HG02938 (cell line): Measurements from ENCODE around the gene GALNT15.
A peak's percentile ranks its signal among the peaks of the same experiment; 100 is the strongest.

Source experiments
- ATAC-seq: cut with Tn5 transposase; IDR thresholded peaks from one replicate; pipeline ENCODE4 v1.9.1; 2021; ENCODE audit warnings: mild to moderate bottlenecking, moderate library complexity; ENCODE audit not compliant: unreplicated experiment

The GALNT15 gene

DNA sequence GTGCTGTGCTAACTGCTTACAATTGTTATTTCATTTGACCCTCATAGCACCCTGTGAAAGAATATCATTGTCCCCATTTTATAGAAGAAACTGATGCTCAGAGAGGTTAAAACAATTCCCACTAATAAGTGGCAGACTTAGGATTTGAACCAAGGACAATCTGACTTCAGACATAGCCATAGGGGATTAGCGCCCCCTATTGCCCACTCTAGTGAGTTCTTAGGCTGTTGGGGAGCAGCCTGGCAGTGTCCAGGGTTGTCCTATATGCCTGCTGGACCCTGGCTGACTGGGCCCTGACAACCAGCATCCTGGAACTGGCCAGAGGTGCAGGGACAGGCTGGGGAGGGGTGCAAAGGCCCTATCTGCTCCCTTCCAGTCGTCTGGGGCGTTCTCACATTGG is 74.9 kb downstream of the GALNT15 start:
- ATAC-seq = no peak

DNA sequence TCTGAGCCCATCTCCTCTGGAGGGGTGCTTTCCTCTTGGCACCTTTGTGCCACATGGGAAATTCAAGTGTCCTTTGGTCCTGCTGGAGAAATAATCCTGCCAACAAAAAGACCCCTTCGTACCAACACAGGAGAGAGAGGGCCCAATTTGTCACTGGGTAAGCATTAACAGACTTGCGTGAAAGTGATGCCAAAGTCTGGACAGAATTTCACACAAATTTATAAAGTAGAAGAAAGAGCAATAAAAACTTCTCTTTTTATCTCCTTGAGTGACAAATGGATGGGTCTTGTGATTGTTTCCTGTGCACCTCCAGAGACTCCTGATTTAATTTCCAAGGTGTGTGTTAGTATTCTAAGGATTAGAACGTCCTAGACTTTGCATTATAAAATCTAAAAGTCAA is 75.4 kb downstream of the GALNT15 start:
- ATAC-seq = no peak

DNA sequence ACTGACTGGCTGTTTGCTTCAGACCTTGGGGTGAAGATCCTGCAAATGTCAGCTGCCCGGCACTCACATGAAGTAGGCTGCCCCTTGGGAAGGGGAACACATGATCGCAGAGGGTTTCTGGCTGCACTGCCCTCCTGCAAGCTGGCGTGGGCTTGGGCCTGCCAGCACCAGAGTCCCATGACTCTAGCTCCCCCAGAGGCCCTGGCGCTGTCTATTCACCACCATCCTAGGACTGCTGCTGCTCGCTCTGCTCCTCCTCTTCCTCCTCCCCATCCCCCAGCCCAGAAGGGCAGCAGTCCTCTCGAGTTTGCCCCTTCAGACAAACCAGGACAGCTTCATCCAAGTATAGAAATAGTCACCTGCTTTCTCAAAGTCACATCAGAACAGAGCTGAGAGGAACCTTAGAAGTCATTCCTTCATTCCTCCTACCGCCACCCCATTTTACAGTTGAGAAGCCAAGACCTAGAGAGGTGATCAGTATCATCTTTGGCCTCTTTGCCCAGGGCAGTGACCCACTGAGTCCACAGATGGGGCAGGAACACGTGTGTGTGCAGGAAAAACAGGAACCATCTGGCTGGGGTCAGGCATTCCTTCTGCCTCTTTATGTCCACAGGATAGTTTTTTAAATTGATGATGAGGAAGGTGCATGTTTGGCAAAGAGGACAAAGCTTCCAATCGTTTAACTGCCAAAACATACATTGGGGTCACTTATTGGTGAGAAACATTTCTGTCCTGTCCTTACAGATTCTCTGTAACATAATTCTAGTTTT is 77.0 kb downstream of the GALNT15 start:
- ATAC-seq = no peak

DNA sequence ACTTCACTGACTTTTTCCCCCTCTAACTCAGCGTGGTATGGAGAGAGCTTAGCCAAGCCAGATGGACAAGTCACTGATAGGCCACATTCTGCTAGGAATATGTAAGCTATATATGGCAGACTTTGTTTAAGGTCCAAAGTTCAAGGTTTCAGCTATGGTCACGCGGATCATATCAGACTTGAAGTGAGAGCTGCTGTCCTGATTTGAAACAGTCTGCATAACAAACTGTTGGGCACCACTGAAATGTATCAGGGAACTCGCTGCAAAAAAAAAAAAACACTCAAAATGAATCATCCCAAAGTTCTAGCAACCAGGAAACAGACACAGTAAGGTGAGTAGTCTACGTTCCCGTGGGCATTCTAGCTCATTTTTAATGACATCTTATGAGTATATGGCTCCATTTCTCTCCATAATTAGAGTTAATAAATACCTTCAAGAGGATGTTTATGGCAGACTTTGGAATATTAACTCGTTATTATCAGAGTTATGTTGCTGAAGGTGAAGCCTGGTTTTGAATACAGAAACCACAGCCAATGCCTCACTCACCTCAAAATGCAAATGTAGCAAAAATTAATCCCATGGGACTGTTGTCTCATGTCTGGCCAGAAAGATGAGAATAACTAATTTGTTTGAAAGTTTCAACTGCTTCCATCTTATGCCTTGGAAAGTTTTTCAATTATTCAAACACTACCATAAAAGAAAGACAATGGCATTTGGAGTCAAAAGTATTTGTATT is 77.9 kb downstream of the GALNT15 start:
- peak; percentile 39 for ATAC-seq

DNA sequence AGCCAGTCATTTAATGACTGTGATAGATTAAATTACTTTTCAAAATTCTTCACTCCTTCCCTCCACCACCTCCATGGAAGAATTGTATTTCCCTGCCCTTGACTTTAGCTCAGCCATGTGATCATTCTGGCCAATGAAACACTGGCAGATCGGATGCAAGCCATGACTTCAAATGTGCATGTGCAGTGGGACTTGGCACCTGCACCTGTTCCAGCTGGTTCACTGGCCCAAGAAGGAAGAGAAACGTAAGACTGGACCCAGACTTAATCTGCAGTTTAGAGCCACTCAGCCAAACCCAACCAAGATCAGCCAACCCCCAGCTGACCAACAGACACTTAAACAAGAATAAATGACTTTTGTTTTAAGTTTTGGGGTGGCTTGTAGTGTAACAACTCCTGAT is 78.5 kb downstream of the GALNT15 start:
- no peak for ATAC-seq

DNA sequence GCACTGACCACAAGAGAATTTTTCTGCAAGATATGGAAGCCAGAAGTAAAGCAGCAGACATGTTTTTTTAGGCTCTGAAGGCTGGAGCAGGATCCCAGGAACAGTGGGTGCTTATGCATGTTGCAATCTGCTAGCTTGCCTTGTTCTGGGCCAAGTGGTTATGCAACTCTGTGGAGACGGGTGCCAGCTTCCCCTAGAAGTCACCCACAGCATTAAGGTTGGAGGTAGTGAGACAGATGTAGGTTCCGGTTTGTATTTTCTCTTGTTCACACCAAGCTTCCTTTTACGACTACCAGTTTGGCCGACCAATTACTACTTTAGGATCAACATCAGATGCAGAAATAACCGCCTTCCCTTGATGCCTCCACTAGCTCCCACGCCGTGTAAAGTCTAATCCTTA is 79.1 kb downstream of the GALNT15 start:
- no peak for ATAC-seq

DNA sequence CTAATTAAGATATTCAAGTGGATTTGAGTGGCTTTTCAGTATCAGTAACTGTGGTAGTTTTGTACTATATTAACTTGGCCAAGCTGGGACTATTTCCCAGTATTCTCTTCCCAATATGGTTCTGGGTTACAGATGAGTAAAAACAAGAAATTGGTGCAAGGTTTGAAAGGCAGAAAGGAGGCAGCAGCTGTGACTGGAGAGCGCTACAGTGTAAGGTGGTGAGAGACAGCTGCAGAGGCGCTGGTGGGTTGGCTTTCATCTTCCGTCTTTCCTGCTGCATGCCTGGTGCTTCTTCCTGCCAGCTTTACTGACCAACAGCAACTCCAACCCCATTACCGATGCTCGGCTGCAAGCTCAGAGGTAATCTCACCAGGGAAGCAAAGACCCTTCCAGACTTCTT is 80.4 kb downstream of the GALNT15 start:
- ATAC-seq = no peak

DNA sequence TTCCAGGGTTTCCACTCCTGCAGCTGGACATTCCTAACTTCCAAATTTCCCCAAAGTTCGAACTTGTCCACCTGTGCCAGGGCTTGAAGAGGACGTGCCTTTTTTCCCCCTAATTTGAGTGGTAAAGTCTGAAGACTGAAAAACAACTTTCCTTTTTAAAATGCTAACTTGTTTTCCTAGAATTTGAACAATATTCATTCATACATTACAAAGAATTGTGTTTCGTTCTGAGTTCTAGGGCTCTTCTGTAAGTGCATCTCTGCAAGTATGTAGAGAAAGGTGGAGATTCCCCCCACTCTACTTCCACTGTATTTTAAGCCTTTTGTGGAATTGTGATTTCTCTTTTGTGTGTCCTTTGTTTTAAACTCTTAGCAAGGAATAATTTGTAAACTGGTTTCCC is 80.8 kb downstream of the GALNT15 start:
- no peak for ATAC-seq

DNA sequence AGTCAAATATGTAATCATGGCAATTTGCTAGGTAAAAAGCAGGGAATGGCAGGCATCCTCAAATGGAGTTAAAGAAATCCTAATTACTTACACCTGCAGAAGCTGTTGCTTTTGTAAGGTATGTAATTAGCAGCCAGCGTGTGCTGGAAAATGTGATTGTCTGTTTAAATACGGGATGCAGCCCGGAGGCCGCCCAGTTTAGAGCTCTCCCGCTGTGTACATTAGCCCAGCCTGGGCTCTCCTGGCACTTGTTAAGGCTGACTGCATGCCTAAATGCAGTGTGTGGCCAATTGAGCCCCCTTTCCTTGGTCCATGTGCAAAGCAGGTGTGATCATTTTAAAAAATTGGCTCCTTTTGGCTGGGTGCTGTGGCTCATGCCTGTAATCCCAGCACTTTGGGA is 81.2 kb downstream of the GALNT15 start:
- ATAC-seq = no peak

DNA sequence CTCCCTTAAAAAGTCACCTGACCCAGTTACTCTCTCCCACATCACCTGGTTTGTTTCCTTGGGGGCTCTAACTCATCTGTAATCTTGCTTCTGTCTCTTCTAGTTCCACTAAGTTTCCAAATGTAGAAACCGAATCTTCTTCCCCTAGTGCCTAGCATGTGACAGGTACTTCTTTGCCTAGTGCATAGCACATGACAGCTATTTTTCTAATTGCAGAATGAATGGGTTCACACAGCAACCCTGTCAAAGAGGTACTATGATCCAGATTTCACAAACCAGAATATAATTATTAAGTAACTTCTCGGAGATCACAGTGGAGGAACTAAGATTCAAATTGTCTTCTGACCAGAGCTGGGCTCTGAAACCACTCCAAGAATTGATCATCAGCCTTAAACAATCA is 82.8 kb downstream of the GALNT15 start:
- no peak for ATAC-seq

DNA sequence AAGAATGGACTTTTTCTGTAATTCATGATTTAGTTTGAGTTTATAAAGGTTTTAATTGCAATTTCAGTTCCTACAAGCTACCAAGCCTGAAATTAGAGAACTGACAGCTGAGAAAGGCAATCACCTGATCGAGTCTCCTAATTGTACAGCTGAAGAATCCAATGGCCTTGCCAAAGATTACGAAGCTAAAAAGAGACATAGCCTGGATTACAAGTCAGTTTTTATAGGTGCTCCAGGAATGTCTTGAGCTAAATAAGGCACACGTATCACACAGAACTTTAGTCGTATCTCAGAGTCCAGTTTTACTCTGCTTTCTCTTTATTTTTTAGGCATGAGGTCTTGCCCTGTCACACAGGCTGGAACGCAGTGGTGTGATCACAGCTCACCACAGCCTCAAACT is 83.7 kb downstream of the GALNT15 start:
- no peak for ATAC-seq

DNA sequence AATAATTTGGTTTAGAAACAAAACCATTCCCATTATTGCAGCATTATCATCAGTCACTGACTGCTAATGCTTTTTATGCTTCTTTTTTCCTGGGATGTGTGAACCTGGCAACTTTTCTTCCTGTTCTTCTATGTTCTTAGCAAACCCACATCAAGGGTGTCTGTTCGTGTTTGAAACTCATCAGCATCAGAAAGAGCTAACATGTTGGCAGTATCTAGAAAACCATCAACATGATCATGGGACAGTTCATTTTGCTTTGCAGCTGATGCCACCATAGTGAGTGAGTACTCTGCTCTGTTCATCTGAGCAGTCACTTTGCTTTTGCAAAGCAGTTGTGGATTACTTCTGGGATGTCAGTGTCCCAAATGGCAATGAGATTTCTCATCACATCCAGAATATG is 84.4 kb downstream of the GALNT15 start:
- ATAC-seq = no peak

DNA sequence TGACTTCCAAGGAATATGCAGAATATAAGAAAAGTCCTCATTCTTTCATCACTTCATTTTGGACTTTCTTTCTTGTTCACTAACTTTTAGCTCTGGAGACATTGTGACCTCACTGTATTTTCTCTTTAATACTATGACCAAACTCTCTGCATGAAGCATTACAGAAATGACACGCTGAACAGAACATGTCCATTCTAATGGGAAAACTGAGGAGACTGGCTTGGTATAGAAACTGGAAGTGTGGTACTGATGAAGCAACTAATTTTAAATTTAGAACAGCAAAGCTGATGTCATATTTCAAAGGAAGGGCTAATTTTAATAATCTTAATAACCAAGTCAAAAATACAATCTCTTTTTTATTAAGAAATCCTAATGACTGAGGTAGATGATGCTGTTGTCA is 85.6 kb downstream of the GALNT15 start:
- ATAC-seq = no peak

DNA sequence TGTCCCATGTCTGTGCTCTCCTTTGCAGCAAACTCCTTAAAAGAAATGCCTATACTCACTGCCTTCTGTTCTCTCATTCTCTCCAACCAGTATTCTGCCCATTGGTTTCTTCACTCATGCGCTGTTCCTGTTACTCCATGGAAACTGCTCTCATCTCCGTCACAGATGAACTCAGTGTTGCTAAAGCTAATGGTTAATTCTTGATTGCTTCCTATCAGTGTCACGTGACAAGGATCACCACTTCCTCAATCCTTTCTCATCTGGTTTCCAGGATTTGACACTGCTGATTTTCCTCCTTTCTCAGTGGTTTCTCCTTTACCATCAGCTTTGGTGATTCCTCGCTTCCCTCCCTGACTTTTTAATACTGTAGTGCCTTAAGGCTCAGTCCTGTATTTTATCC is 87.7 kb downstream of the GALNT15 start:
- ATAC-seq = no peak

DNA sequence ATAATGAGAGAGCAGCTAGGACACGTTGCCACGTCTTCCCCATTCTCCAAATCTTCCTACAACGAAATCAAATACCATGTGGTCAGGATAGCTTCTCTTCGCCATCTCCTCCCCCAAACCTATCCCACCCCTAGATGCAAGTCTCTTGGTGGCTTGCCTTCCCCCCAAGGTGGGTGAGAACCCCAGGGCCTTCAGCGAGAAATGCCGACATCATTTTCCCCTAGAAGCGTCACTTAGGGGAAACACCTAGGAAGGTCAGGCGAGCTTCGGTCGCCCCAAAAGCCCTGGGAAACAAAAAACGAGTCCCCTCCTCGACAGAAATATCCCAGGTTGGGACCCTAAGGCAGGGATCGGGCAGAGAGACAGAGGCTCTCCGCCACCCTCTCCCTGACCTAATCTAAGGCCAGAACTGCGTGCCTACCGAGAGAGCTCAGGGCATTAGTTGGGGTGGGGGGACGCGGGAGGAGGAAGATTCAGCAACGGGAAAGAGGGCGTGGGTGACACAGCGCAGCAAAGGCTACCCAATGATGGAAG is 89.8 kb downstream of the GALNT15 start:
- ATAC-seq = peak; percentile 1

DNA sequence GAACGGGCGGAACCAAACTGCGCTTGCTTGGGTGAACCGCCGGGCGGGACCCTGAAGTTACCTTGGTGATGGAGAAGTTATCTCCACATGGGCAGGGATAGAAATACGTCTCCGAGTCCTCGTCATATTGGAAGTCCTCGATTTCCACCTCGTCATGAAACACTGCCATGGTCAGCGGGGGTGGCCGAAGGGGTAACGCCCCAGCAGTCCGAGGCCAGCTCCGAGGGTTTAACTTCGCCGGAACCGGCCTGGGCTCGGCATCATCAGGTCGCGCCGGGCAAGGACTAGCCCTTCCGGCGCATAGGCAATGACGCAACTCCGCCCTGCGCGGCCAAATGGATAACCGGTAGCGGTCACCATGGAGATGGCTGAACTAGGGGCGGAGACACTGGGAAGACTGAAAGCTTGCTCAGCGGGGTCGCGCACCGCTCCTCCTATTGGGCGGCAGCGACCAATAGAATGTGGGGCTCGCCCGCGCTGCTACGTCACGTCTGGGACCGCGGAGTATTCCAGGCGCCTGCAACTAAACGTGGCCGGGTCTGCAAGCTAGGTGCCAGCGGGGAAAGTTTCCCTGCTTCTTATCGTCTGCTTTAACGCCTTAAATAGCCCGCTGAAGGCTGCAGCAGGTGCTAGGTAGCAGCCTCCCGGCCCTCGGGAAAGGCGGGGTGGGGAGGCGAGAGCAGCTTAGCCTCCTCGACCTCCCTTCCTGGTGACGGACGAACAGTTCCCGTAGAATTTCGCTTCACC is 90.4 kb downstream of the GALNT15 start, which contains the start of the genes DPH3 and OXNAD1:
DPH3 (minus strand) TSS at position 236 of the 747 bp plus-strand sequence; CDS start at position 169, 67 bp downstream.
OXNAD1 (plus strand) TSS at position 505 of the 747 bp plus-strand sequence. CDS start 5,741 bp downstream, outside the sequence.
- ATAC-seq = peak; percentile 99

DNA sequence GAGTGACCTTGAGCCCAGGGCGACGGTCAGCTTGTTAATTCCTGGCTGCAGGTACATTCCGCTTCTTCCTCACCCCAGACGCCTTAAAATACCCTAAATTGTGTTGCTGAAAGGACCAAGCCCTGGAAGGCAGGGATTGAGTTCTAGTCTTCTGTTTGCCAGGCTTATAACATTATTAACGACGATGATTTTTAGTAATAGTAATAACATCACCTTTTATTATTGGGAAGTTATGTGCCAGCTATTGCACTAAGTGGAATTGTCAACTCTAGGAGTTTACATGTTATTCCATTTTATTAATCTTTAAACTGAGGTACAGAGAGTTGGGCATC is 90.9 kb downstream of the GALNT15 start:
- no peak for ATAC-seq

DNA sequence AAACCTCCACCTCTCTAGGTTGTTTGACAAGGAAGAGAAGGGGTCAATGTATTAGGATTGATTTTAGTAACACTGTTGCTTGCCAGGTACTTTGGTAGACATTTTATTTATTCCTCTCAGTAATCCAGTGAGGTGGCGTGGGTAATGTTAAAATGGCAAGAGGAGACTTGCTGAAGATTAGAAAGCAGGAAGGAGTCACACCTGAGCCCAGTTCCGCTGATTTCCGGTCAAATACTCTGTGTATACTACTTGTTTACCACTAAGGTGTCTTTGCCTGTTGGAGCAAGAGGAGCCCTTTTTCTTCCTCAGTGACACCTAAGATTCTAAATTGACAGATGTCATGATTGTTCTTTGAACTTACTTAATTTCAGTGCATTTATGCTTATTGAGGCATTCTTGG is 92.2 kb downstream of the GALNT15 start:
- ATAC-seq = no peak

DNA sequence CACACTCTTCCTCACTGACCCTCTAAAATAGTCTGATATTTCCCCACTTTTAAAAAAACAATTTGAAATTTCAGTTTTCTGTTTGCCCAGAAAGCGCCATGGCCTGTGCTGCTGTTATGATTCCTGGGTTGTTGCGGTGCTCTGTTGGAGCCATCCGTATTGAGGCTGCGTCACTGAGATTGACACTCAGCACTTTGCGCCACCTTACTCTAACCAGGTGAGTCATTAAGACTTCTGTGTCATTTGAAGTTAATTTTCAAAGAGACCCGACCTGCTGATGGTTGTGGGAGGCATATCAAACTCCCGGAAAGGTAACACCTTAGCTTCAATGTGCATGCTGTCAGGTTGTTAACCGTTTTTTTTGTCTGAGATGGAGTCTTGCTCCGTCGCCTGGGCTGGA is 96.4 kb downstream of the GALNT15 start:
- no peak for ATAC-seq

DNA sequence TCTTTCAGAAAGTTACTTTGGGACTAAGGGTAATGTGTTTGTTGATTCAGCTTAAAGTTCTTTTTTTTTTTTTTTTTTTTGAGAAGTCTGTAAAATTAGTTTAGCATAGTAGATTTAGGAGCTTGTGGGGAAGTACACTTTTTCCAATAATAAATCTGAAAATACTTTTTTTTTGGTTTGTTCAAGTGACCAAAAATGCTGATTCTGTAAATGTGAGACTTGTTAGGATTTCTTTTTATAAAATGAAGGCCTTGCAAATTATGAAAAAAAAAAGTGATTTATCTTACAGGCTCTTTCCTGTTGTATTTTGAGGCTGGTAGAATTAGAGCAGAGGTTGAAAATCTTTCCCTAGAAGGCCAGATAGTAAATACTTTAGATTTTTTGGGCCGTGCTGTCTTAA is 98.1 kb downstream of the GALNT15 start:
- ATAC-seq = no peak

DNA sequence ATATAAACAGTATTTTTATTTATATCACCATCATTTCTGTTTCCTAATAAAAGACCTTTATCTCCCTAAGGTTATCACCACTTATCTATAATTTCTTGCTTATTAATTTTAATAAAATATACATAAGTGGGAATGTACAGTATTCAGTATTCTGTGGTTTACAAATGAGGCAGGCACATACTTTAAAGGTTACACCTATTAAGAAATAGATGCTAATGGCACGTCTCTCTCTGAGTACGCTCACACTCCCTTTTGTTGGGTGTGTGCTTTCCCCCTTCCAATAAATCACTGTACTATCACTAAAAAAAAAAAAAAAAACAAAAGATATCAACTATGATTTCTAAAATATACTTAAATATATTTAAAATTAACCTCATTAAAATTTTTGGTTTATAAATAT is 99.4 kb downstream of the GALNT15 start:
- ATAC-seq = no peak
